NCI-H69 (cell line): ENCODE measurements around the gene B3GALT4.

Experiments used
- DNase-seq: peaks from one replicate; lab custom pipeline; 2025; lab: John Stamatoyannopoulos, UW

Gene B3GALT4

GRCh38 chr6:33315793-33316602 lies 39.1 kb downstream of the B3GALT4 start:
- no peak for DNase-seq

GRCh38 chr6:33316603-33317418 lies 39.9 kb downstream of the B3GALT4 start:
- DNase-seq, result no peak

GRCh38 chr6:33317419-33317668 lies 40.4 kb downstream of the B3GALT4 start:
- no peak for DNase-seq

- DNase-seq, result peak; percentile 99
Observed at GRCh38 chr6:33317669-33318425, 40.9 kb downstream of the B3GALT4 start, which contains the start of gene ZBTB22. ZBTB22 (minus strand) TSS chr6:33317744; CDS start chr6:33316916, 828 bp downstream.

- DNase-seq, result no peak
Observed at GRCh38 chr6:33318426-33319073, 41.6 kb downstream of the B3GALT4 start.

- no peak for DNase-seq
Observed at GRCh38 chr6:33319939-33320314, 43.0 kb downstream of the B3GALT4 start.

GRCh38 chr6:33320315-33321181 lies 43.6 kb downstream of the B3GALT4 start:
- no peak for DNase-seq

GRCh38 chr6:33321227-33321626 lies 44.3 kb downstream of the B3GALT4 start:
- no peak for DNase-seq

GRCh38 chr6:33323623-33323948 lies 46.7 kb downstream of the B3GALT4 start:
- peak; percentile 90 for DNase-seq

- DNase-seq, result no peak
Observed at GRCh38 chr6:33324125-33324524, 47.2 kb downstream of the B3GALT4 start.
